WTC11 (cell line): ENCODE data around the gene JOSD2. TPM values are rescaled to one million over a fixed set of nuclear protein-coding genes. Genes with fewer than 3 reads are reported as not detected.

Source experiments
- ATAC-seq: fragments of 200-7000 bp; cut with Tn5 transposase; 2 replicates; pipeline ENCODE4 v1.10.0; 2021; ENCODE audit warnings: mild to moderate bottlenecking, moderate library complexity
- CTCF ChIA-PET: fragments of 300-600 bp; sonication (Branson Sonifier 250); formaldehyde crosslinking; loops from one replicate; lab custom pipeline; 2021; ENCODE audit warnings: antibody characterized with exemption; lab: Charles Lee
- POLR2A ChIA-PET: fragments of 350-600 bp; sonication (Branson Sonifier 250); formaldehyde crosslinking; loops from one replicate; lab custom pipeline; 2021; ENCODE audit warnings: antibody characterized with exemption; lab: Charles Lee
- DNase-seq: peaks from one replicate; pipeline ENCODE4 v3.0.0; 2021; ENCODE audit warnings: low spot score
- H3K27ac Mint-ChIP-seq: 2 replicates; pipeline ENCODE4 v1.8.0; 2021; ENCODE audit warnings: mixed read lengths
- H3K27me3 Mint-ChIP-seq: 2 replicates; pipeline ENCODE4 v1.8.0; 2021; ENCODE audit warnings: low read depth, mild to moderate bottlenecking, moderate library complexity, mixed read lengths
- H3K36me3 Mint-ChIP-seq: 2 replicates; pipeline ENCODE4 v1.8.0; 2021; ENCODE audit warnings: mixed read lengths
- H3K4me1 Mint-ChIP-seq: 2 replicates; pipeline ENCODE4 v1.8.0; 2022; ENCODE audit warnings: mixed read lengths
- H3K4me3 Mint-ChIP-seq: 2 replicates; pipeline ENCODE4 v1.8.0; 2021; ENCODE audit warnings: mild to moderate bottlenecking, moderate library complexity, mixed read lengths
- H3K9me3 Mint-ChIP-seq: 2 replicates; pipeline ENCODE4 v1.8.0; 2021; ENCODE audit warnings: mixed read lengths
- CREB1 ChIP-seq: sonication (generic); formaldehyde crosslinking; IDR thresholded peaks from 2 replicates; pipeline ENCODE4 v1.8.0; 2023; ENCODE audit warnings: mild to moderate bottlenecking, missing genetic modification reagents
- ETV6 ChIP-seq: sonication (generic); formaldehyde crosslinking; IDR thresholded peaks from 2 replicates; pipeline ENCODE4 v1.8.1; 2022; ENCODE audit warnings: mild to moderate bottlenecking, missing genetic modification reagents
- FOXJ3 ChIP-seq: sonication (generic); formaldehyde crosslinking; IDR thresholded peaks from 2 replicates; pipeline ENCODE4 v1.9.0; 2021; ENCODE audit warnings: missing genetic modification reagents, mild to moderate bottlenecking, borderline replicate concordance
- FOXP1 ChIP-seq: sonication (generic); formaldehyde crosslinking; IDR thresholded peaks from 2 replicates; pipeline ENCODE4 v1.8.0; 2022; ENCODE audit warnings: missing genetic modification reagents, mild to moderate bottlenecking, moderate library complexity, borderline replicate concordance
- GABPB1 ChIP-seq: sonication (generic); formaldehyde crosslinking; IDR thresholded peaks from 2 replicates; pipeline ENCODE4 v1.8.1; 2023; ENCODE audit warnings: mild to moderate bottlenecking, missing genetic modification reagents
- IRF2 ChIP-seq: sonication (generic); formaldehyde crosslinking; IDR thresholded peaks from 2 replicates; pipeline ENCODE4 v1.8.0; 2022; ENCODE audit warnings: low read depth, missing genetic modification reagents, borderline replicate concordance
- NFATC4 ChIP-seq: fragments of 250-450 bp; sonication (Bioruptor Pico); IDR thresholded peaks from 2 replicates; pipeline ENCODE4 v1.9.0; 2021; ENCODE audit warnings: mild to moderate bottlenecking
- NFE2L1 ChIP-seq: sonication (generic); formaldehyde crosslinking; IDR thresholded peaks from 2 replicates; pipeline ENCODE4 v1.8.1; 2023; ENCODE audit warnings: missing genetic modification reagents
- SMAD4 ChIP-seq: sonication (generic); formaldehyde crosslinking; IDR thresholded peaks from 2 replicates; pipeline ENCODE4 v1.8.0; 2022; ENCODE audit warnings: mild to moderate bottlenecking, missing genetic modification reagents
- SP1 ChIP-seq: sonication (generic); formaldehyde crosslinking; conservative IDR thresholded peaks from 2 replicates; pipeline ENCODE4 v1.8.1; 2022; ENCODE audit warnings: missing genetic modification reagents
- TEAD1 ChIP-seq: sonication (generic); formaldehyde crosslinking; IDR thresholded peaks from 2 replicates; pipeline ENCODE4 v1.8.0; 2022; ENCODE audit warnings: mild to moderate bottlenecking, missing genetic modification reagents
- TEAD4 ChIP-seq: sonication (generic); formaldehyde crosslinking; IDR thresholded peaks from 2 replicates; pipeline ENCODE4 v1.8.0; 2022; ENCODE audit warnings: mild to moderate bottlenecking, missing genetic modification reagents
- TP53 ChIP-seq: sonication (generic); formaldehyde crosslinking; IDR thresholded peaks from 2 replicates; pipeline ENCODE4 v1.8.1; 2023; ENCODE audit warnings: mild to moderate bottlenecking, missing genetic modification reagents
- ZBTB21 ChIP-seq: sonication (generic); formaldehyde crosslinking; IDR thresholded peaks from 2 replicates; pipeline ENCODE4 v1.8.1; 2023; ENCODE audit warnings: mild to moderate bottlenecking, missing genetic modification reagents, borderline replicate concordance
- ZNF138 ChIP-seq: sonication (generic); formaldehyde crosslinking; conservative IDR thresholded peaks from 2 replicates; pipeline ENCODE4 v1.8.1; 2022; ENCODE audit warnings: mild to moderate bottlenecking, moderate library complexity, missing genetic modification reagents
- ZNF263 ChIP-seq: sonication (generic); formaldehyde crosslinking; IDR thresholded peaks from 2 replicates; pipeline ENCODE4 v1.8.1; 2022; ENCODE audit warnings: low read depth, mild to moderate bottlenecking, moderate library complexity, missing genetic modification reagents
- ZNF423 ChIP-seq: fragments of 250-450 bp; sonication (Bioruptor Pico); IDR thresholded peaks from 2 replicates; pipeline ENCODE4 v2.1.2; 2022; ENCODE audit warnings: mild to moderate bottlenecking, moderate library complexity
- ZNF671 ChIP-seq: fragments of 250-450 bp; sonication (Bioruptor Pico); IDR thresholded peaks from 2 replicates; pipeline ENCODE4 v1.8.0; 2021; ENCODE audit warnings: mild to moderate bottlenecking
- total RNA-seq: library from RNA; stranded (reverse); gene quantifications from 3 replicates; pipeline ENCODE4 v1.2.3, GENCODE V29; 2021
- TF ChIP-seq, protein P1 (sequence below): sonication (generic); formaldehyde crosslinking; IDR thresholded peaks from 2 replicates; pipeline ENCODE4 v1.8.1; 2023; ENCODE audit warnings: mild to moderate bottlenecking, moderate library complexity, missing genetic modification reagents
- TF ChIP-seq, protein P2 (sequence below): fragments of 250-450 bp; sonication (Bioruptor Pico); IDR thresholded peaks from 2 replicates; pipeline ENCODE4 v1.8.0; 2021; ENCODE audit warnings: mild to moderate bottlenecking
- TF ChIP-seq, protein P3 (sequence below): sonication (generic); formaldehyde crosslinking; IDR thresholded peaks from 2 replicates; pipeline ENCODE4 v1.8.1; 2022; ENCODE audit warnings: low read depth, missing genetic modification reagents, borderline replicate concordance
- TF ChIP-seq, protein P4 (sequence below): sonication (generic); formaldehyde crosslinking; IDR thresholded peaks from 2 replicates; pipeline ENCODE4 v1.8.1; 2022; ENCODE audit warnings: missing genetic modification reagents, borderline replicate concordance
- TF ChIP-seq, protein P5 (sequence below): sonication (generic); formaldehyde crosslinking; IDR thresholded peaks from 2 replicates; pipeline ENCODE4 v1.8.1; 2022; ENCODE audit warnings: mild to moderate bottlenecking, missing genetic modification reagents, moderate library complexity, borderline replicate concordance
- TF ChIP-seq, protein P6 (sequence below): sonication (generic); formaldehyde crosslinking; IDR thresholded peaks from 2 replicates; pipeline ENCODE4 v1.8.1; 2023; ENCODE audit warnings: mild to moderate bottlenecking, missing genetic modification reagents, moderate library complexity
- TF ChIP-seq, protein P7 (sequence below): sonication (generic); formaldehyde crosslinking; IDR thresholded peaks from 2 replicates; pipeline ENCODE4 v1.8.0; 2022; ENCODE audit warnings: mild to moderate bottlenecking, missing genetic modification reagents

JOSD2 gene
- total RNA-seq, 1 experiment from 2014 or later: 4.0 TPM

DNA sequence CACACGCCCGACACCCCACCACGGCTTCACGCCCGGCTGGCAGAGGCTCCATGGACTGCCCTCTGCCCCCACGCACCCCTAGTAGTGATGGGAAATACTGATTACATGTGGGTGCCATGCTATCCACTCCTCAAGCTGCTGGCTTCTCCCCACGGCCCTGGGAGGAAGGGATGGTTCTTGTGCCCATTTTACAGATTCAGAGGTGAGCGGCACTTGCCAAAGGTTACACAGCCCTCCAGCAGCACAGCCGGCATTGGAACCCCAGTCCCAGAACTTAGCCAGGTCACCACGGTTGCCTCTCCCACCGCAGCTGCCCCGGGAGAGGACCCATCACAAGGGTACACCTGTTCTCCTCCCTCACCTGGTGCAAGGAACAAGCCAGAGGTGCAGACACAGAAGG lies 44.0 kb upstream of the JOSD2 start (continued):
- TF ChIP-seq, protein P1, sequence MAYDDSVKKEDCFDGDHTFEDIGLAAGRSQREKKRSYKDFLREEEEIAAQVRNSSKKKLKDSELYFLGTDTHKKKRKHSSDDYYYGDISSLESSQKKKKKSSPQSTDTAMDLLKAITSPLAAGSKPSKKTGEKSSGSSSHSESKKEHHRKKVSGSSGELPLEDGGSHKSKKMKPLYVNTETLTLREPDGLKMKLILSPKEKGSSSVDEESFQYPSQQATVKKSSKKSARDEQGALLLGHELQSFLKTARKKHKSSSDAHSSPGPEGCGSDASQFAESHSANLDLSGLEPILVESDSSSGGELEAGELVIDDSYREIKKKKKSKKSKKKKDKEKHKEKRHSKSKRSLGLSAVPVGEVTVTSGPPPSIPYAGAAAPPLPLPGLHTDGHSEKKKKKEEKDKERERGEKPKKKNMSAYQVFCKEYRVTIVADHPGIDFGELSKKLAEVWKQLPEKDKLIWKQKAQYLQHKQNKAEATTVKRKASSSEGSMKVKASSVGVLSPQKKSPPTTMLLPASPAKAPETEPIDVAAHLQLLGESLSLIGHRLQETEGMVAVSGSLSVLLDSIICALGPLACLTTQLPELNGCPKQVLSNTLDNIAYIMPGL: no peak
- TF ChIP-seq ZNF138 (CRISPR knock-in tag): no peak
- TF ChIP-seq CREB1 (CRISPR knock-in tag): no peak
- no peak for TF ChIP-seq IRF2 (CRISPR knock-in tag)
- TF ChIP-seq FOXJ3 (CRISPR knock-in tag): no peak
- TF ChIP-seq ZBTB21: no peak
- no peak for TF ChIP-seq ZNF423
- TF ChIP-seq TP53 (CRISPR knock-in tag): no peak
- TF ChIP-seq, protein P2, sequence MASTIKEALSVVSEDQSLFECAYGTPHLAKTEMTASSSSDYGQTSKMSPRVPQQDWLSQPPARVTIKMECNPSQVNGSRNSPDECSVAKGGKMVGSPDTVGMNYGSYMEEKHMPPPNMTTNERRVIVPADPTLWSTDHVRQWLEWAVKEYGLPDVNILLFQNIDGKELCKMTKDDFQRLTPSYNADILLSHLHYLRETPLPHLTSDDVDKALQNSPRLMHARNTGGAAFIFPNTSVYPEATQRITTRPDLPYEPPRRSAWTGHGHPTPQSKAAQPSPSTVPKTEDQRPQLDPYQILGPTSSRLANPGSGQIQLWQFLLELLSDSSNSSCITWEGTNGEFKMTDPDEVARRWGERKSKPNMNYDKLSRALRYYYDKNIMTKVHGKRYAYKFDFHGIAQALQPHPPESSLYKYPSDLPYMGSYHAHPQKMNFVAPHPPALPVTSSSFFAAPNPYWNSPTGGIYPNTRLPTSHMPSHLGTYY (CRISPR knock-in tag): no peak
- no peak for TF ChIP-seq SMAD4
- no peak for TF ChIP-seq GABPB1
- TF ChIP-seq, protein P3, sequence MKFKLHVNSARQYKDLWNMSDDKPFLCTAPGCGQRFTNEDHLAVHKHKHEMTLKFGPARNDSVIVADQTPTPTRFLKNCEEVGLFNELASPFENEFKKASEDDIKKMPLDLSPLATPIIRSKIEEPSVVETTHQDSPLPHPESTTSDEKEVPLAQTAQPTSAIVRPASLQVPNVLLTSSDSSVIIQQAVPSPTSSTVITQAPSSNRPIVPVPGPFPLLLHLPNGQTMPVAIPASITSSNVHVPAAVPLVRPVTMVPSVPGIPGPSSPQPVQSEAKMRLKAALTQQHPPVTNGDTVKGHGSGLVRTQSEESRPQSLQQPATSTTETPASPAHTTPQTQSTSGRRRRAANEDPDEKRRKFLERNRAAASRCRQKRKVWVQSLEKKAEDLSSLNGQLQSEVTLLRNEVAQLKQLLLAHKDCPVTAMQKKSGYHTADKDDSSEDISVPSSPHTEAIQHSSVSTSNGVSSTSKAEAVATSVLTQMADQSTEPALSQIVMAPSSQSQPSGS (CRISPR knock-in tag): no peak
- TF ChIP-seq ZNF263 (CRISPR knock-in tag): no peak

DNA sequence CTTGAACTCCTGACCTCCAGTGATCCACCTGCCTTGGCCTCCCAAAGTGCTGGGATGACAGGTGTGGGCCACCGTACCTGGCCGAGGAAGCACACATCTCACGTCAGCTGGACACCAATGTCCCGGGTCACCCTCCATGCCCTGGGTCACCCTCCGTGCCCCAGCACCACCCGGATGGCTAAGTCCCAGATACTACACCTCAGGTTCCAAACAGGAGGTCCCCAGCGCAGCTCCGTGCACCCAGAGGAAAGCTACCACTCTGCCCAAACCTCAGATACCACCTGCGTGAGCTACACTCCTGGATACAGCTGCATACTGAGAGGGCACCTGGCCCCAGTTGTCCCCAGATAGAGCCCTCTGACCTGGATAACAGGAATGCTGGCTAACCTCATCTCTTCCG lies 43.2 kb upstream of the JOSD2 start:
- no peak for DNase-seq
- Mint-ChIP-seq H3K4me3 (no peak overlapping the region), H3K36me3 (no peaks in the 10 kb centered on the region), H3K9me3 (no peaks in the 10 kb centered on the region), H3K4me1 (peaks cover 18% of the 10 kb centered on the region), H3K27me3 (peaks cover 77% of the 10 kb centered on the region), H3K27ac (no peak overlapping the region)
- ATAC-seq: no peak
- POLR2A ChIA-PET: interaction anchor here (0.7 kb wide), 1 partner anchor 21 kb away, joined by 3 read pairs; no protein-coding TSS in a partner anchor
- CTCF ChIA-PET: interaction anchor here (3.4 to 6.7 kb wide), 3 partner anchors 12 to 35 kb away, joined by 30 to 200 read pairs (median 56); no protein-coding TSS in a partner anchor
- TF ChIP-seq, protein P4, sequence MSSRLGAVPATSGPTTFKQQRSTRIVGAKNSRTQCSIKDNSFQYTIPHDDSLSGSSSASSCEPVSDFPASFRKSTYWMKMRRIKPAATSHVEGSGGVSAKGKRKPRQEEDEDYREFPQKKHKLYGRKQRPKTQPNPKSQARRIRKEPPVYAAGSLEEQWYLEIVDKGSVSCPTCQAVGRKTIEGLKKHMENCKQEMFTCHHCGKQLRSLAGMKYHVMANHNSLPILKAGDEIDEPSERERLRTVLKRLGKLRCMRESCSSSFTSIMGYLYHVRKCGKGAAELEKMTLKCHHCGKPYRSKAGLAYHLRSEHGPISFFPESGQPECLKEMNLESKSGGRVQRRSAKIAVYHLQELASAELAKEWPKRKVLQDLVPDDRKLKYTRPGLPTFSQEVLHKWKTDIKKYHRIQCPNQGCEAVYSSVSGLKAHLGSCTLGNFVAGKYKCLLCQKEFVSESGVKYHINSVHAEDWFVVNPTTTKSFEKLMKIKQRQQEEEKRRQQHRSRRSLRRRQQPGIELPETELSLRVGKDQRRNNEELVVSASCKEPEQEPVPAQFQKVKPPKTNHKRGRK (CRISPR knock-in tag): no peak
- TF ChIP-seq FOXP1: no peak
- no peak for TF ChIP-seq ZNF671 (CRISPR knock-in tag)
- TF ChIP-seq, protein P5, sequence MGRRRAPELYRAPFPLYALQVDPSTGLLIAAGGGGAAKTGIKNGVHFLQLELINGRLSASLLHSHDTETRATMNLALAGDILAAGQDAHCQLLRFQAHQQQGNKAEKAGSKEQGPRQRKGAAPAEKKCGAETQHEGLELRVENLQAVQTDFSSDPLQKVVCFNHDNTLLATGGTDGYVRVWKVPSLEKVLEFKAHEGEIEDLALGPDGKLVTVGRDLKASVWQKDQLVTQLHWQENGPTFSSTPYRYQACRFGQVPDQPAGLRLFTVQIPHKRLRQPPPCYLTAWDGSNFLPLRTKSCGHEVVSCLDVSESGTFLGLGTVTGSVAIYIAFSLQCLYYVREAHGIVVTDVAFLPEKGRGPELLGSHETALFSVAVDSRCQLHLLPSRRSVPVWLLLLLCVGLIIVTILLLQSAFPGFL (CRISPR knock-in tag): no peak
- no peak for TF ChIP-seq SP1 (CRISPR knock-in tag)
- TF ChIP-seq, protein P6, sequence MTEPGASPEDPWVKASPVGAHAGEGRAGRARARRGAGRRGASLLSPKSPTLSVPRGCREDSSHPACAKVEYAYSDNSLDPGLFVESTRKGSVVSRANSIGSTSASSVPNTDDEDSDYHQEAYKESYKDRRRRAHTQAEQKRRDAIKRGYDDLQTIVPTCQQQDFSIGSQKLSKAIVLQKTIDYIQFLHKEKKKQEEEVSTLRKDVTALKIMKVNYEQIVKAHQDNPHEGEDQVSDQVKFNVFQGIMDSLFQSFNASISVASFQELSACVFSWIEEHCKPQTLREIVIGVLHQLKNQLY (CRISPR knock-in tag): no peak
- TF ChIP-seq ZBTB21: no peak
- TF ChIP-seq ETV6 (CRISPR knock-in tag): no peak
- TF ChIP-seq CREB1 (CRISPR knock-in tag): no peak
- TF ChIP-seq NFATC4: no peak
- TF ChIP-seq, protein P7, sequence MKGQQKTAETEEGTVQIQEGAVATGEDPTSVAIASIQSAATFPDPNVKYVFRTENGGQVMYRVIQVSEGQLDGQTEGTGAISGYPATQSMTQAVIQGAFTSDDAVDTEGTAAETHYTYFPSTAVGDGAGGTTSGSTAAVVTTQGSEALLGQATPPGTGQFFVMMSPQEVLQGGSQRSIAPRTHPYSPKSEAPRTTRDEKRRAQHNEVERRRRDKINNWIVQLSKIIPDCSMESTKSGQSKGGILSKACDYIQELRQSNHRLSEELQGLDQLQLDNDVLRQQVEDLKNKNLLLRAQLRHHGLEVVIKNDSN (CRISPR knock-in tag): no peak
- TF ChIP-seq TEAD1: no peak
- no peak for TF ChIP-seq NFE2L1 (CRISPR knock-in tag)
- TF ChIP-seq TEAD4 (CRISPR knock-in tag): no peak
